Skeletal muscle tissue (tissue), 4 donors: ENCODE data around the gene IDH3G. TPM values are rescaled to one million over a fixed set of nuclear protein-coding genes. Genes with fewer than 3 reads are reported as not detected.

ENCODE experiments used
- H3K27ac ChIP-seq: one replicate; pipeline ENCODE4 v1.7.0; 2013; ENCODE audit warnings: mild to moderate bottlenecking, low read depth, low read length, inconsistent platforms
- H3K27me3 ChIP-seq, 3 donors: one replicate each; pipeline ENCODE4 v1.7.0; 2013; ENCODE audit warnings: low read length in 3 of 3; ENCODE audit not compliant: control insufficient read depth in 3 of 3, insufficient read depth in 3 of 3
- H3K36me3 ChIP-seq, 3 donors: one replicate each; pipeline ENCODE4 v1.7.0; 2013; ENCODE audit warnings: low read length in 3 of 3; ENCODE audit not compliant: control insufficient read depth in 3 of 3, insufficient read depth in 3 of 3
- H3K4me1 ChIP-seq, 3 donors: one replicate each; pipeline ENCODE4 v1.7.0; 2013; ENCODE audit warnings: low read length in 3 of 3, mild to moderate bottlenecking in 3 of 3; ENCODE audit not compliant: control insufficient read depth in 3 of 3, insufficient read depth in 3 of 3
- H3K4me3 ChIP-seq, 3 donors: one replicate each; pipeline ENCODE4 v1.7.0; 2013; ENCODE audit warnings: low read length in 3 of 3
- H3K9ac ChIP-seq, 3 donors: one replicate each; pipeline ENCODE4 v1.7.0; 2013; ENCODE audit warnings: low read length in 3 of 3, mild to moderate bottlenecking in 3 of 3, moderate library complexity in 2 of 3, low read depth in 1 of 3
- H3K9me3 ChIP-seq, 3 donors: one replicate each; pipeline ENCODE4 v1.7.0; 2013; ENCODE audit warnings: low read length in 3 of 3; ENCODE audit not compliant: control insufficient read depth in 3 of 3
- total RNA-seq: library from RNA; depleted of rRNA; stranded (reverse); fragments of >200 nt; gene quantifications from one replicate; pipeline ENCODE4 v1.2.3, GENCODE V29; 2014
- donor health status: Osteomylitis.

IDH3G gene
- total RNA-seq, 1 donor from 2014 or later, result 25.1 TPM

DNA sequence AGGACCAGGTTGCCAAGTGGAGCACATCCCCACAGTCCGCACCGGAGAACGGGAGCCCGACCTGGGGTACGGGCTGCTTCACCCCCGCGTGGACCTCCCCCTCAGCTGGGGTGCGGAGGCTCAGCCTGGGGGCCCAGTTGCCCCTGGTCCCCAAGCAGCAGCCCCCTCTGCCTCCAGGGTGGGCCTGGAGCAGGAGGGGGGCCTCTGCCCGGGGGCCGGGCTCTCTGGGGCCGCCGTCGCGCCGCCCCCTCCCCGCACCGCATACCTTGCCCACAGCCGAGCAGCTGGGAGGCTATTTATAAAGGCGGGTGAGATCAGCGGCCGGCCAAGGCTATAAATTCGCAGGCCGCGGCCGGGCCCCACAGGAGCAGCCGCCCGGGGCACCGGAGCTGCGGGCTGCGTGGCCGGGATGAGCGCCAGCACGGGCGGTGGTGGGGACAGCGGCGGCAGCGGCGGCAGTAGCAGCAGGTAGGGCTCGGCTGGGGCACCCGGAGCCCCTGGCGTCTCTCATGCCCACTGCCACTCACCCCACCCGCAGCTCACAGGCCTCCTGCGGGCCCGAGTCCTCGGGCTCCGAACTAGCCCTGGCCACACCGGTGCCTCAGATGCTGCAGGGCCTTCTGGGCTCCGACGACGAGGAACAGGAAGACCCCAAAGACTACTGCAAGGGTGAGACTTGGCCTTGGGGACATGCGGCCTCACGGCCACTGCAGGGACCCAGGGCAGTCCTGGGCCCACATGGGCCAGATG, 13.3 kb downstream of the IDH3G start, which contains the start of gene SRPK3:
TSS of gene SRPK3 (plus strand) at position 364 of the 750 bp plus-strand sequence. CDS start at position 410, 46 bp downstream.
- Histone ChIP-seq H3K27ac (peak within 1 kb of the TSS; percentile 91), H3K9ac (peak within 1 kb of the TSS; percentile 68 to 94 (median 90)), H3K9me3 (no peaks in the 10 kb centered on the region), H3K36me3 (peaks cover 4 to 8% (median 7%) of the 10 kb centered on the region in 3 donors), H3K27me3 (no peaks in the 10 kb centered on the region), H3K4me3 (peak within 1 kb of the TSS; percentile 54 to 71 (median 65)), H3K4me1 (peaks cover 19 to 49% (median 30%) of the 10 kb centered on the region in 3 donors)

DNA sequence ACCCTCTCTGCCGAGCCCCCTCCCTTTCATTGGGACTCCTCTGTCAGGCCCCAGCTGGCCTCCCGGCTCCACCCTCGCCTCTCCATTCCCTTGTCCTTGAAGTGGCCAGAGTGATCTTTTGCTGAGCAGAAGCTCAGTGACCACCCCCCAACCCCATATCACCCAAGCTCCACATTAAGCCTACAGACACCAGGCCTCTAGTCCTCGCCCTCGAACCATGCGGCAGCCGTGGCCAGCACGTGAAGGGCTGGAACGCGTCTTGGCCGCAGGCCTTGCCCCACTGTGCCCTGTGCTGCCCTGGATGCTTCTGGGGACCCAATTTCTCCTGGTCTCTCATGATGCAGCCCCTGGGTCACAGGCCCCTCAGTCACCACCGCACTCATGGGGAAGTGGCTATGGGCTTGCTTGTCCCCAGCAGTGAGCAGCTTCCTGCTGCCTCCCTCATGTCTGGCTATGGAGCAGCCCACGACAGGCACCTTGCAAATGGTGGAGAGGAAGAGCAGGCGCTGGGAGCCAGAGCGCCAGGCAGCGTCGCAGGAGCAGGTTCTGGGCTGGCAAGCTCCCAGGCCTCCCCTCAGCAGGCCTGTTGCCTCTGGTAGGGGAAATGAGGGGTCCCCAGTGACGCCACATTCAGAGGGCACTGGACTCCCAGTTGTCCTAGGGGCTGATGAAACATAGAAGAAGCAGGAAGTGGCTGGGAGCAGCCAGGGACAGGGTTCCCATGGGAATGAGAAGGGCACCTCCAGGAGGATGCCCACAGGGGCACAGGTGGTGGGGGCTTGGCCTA, 14.1 kb downstream of the IDH3G start:
- Histone ChIP-seq H3K9me3 (no peaks in the 10 kb centered on the region), H3K36me3 (peaks cover 2 to 6% (median 3%) of the 10 kb centered on the region in 3 donors), H3K9ac (peak overlapping the region; percentile 30 to 64 (median 60)), H3K4me3 (peak overlapping the region in 2 of 3 donors; percentile 20 to 49), H3K27me3 (no peaks in the 10 kb centered on the region), H3K4me1 (peaks cover 19 to 46% (median 30%) of the 10 kb centered on the region in 3 donors), H3K27ac (peak overlapping the region; percentile 91)

- peaks cover 2 to 3% (median 3%) of the 10 kb centered on the region in 3 donors for H3K36me3 ChIP-seq
- H3K27ac ChIP-seq, result no peak overlapping the region
Measured at GRCh38 chrX:153778684-153779101, 15.5 kb downstream of the IDH3G start.

DNA sequence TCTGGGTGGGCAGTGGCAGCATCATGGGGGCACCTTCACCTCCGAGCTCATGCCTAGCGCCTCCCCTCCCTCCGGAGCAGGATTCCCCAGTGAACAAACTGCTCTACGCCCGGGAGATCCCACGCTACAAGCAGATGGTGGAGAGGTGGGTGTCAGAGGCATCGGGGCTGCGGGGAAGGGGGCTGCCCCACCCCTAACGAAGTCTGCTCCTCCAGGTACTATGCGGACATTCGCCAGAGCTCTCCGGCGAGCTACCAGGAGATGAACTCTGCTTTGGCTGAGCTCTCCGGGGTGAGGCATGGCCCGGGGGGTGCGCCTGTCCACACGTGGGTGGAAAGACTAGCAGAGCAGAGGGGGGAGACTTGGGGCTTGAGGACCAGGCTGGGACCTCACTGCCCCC, 16.0 kb downstream of the IDH3G start:
- Histone ChIP-seq H3K27me3 (no peaks in the 10 kb centered on the region), H3K36me3 (peaks cover 2 to 3% (median 3%) of the 10 kb centered on the region in 3 donors), H3K4me3 (no peak overlapping the region), H3K27ac (no peak overlapping the region), H3K4me1 (peaks cover 13 to 36% (median 25%) of the 10 kb centered on the region in 3 donors), H3K9ac (no peak overlapping the region), H3K9me3 (no peaks in the 10 kb centered on the region)

More at GRCh38 chrX:153778684-153779101, 15.5 kb downstream of the IDH3G start:
- Histone ChIP-seq H3K4me3 (no peak overlapping the region), H3K27me3 (no peaks in the 10 kb centered on the region), H3K9ac (no peak overlapping the region), H3K4me1 (peaks cover 18 to 41% (median 30%) of the 10 kb centered on the region in 3 donors), H3K9me3 (no peaks in the 10 kb centered on the region)

DNA sequence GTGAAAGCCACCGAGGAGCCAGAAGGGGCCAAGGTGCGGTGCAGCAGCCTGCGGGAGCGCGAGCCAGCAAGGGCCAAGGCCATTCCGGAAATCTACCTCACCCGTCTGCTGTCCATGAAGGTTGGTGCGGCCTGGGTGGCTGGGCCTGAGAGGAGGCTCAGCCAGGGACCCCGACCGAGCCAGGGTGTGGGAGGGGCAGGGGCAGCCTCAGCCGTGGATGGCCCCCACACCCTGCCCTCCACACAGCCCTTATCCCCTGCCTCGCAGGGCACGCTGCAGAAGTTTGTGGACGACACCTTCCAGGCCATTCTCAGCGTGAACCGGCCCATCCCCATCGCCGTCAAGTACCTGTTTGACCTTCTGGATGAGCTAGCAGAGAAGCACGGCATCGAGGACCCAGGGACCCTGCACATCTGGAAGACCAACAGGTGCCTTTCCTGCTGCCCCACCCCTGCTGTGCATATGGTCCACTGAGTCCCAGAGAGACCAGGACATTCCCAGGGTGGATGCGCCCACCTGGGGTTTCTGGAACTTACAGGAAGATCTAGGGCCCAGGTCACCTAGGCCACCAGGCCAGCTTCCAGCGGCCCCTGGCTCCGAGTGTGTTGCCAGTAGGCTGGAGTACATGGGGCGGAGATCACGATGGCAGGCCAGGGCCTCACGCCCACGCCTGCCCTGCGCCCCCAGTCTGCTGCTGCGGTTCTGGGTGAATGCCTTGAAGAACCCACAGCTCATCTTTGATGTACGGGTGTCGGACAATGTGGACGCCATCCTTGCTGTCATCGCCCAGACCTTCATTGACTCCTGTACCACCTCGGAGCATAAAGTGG, 16.7 kb downstream of the IDH3G start:
- H3K4me1 ChIP-seq, result peaks cover 10 to 31% (median 18%) of the 10 kb centered on the region in 3 donors
- H3K27me3 ChIP-seq, result no peaks in the 10 kb centered on the region
- H3K27ac ChIP-seq, result no peak overlapping the region
- H3K36me3 ChIP-seq, result no peaks in the 10 kb centered on the region
- H3K4me3 ChIP-seq, result no peak overlapping the region
- H3K9ac ChIP-seq, result no peak overlapping the region
- no peaks in the 10 kb centered on the region for H3K9me3 ChIP-seq

DNA sequence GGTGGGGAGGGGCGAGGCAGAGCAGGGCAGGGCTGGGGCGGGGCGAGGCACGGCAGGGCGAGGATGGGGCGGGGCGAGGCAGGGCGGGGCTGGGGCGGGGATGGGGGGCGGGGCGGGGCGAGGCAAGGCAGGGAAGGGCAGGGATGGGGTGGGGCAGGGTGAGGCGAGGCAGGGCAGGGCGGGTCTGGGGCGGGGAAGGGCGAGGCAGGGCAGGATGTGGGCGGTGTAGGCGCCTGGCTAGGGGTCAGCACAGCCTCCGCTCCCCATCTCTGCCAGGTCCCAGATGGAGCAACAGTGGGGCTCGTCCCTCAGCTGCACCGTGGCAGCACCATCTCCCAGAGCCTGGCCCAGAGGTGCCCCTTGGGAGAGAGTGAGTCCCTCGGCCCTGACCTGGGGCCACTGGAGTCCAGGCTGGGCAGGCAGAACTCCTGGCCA, 17.5 kb downstream of the IDH3G start:
- Histone ChIP-seq H3K9me3 (no peaks in the 10 kb centered on the region), H3K9ac (no peak overlapping the region), H3K36me3 (no peaks in the 10 kb centered on the region), H3K27ac (no peak overlapping the region), H3K4me3 (no peak overlapping the region), H3K4me1 (peaks cover 5 to 23% (median 12%) of the 10 kb centered on the region in 3 donors), H3K27me3 (no peaks in the 10 kb centered on the region)

DNA sequence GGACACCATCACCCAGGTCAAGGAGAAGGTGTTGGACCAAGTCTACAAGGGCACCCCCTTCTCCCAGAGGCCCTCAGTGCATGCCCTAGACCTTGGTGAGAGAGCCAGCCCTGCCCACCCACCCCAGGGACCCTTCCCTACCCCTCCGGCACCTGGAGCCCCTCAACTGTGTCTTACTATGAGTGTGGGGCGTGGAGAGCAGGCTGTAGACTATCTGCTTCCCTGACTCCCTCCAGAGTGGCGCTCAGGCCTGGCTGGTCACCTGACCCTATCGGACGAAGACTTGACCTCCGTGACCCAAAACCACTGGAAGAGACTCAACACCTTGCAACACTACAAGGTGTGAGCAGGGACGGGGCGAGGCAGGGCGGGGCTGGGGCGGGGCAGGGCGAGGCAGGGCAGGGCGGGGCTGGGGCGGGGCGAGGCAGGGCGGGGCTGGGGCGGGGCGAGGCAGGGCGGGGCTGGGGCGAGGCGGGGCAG, 18.0 kb downstream of the IDH3G start:
- Histone ChIP-seq H3K36me3 (no peaks in the 10 kb centered on the region), H3K27ac (no peak overlapping the region)

DNA sequence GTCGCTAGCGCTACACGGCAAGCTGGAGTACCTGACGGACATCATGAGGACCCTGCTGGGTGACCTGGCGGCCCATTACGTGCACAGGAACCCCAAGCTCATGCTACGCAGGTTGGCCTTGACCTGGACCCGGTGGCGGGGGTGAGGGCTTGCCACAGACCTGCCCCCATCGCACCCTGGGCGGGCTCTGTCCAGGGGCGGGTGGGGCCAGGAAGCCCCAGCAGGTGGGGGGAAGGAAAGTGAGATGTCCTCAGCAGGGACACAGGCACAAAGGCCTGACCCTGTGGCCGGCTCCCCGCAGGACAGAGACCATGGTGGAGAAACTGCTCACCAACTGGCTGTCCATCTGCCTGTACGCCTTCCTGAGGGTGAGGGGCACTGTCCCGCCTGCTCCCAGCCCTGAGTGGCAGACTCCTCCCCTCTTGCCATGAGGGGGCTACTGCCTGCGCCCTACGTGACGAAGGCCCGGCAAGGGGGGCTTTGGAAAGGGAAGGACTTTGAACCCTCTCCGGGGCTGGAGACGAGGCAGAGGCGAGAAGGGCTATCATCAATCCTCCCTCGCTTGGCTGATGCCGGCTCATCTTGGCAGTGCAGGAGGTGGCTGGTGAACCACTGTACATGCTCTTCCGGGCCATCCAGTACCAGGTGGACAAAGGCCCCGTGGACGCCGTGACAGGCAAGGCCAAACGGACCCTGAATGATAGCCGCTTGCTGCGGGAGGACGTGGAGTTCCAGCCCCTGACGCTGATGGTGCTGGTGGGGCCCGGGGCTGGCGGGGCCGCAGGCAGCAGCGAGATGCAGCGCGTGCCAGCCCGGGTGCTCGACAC, 18.7 kb downstream of the IDH3G start:
- no peak overlapping the region for H3K4me3 ChIP-seq
- peaks cover 4 to 16% (median 8%) of the 10 kb centered on the region in 3 donors for H3K4me1 ChIP-seq
- no peaks in the 10 kb centered on the region for H3K9me3 ChIP-seq
- H3K27ac ChIP-seq, result no peak overlapping the region
- H3K36me3 ChIP-seq, result no peaks in the 10 kb centered on the region
- no peak overlapping the region for H3K9ac ChIP-seq
- peaks cover 0 to 4% (median 0%) of the 10 kb centered on the region in 3 donors for H3K27me3 ChIP-seq

More for the DNA sequence above, 18.0 kb downstream of the IDH3G start:
- Histone ChIP-seq H3K4me1 (peaks cover 5 to 19% (median 11%) of the 10 kb centered on the region in 3 donors), H3K9ac (no peak overlapping the region), H3K9me3 (no peaks in the 10 kb centered on the region), H3K27me3 (no peaks in the 10 kb centered on the region), H3K4me3 (no peak overlapping the region)
